Activated CD8-positive, alpha-beta memory T cell treated with anti-CD3 and anti-CD28 coated beads, Interleukin-2, amount 50 U/mL, for 1 hour (primary cell): Measurements from ENCODE around the gene LIMD2.
"Not testable (repeated sequence)": the region's sequence is repeated elsewhere in the genome, so short reads cannot be mapped to it uniquely, and the experiment has no call there.

Source experiments
- DNase-seq: peaks from one replicate; pipeline ENCODE4 v3.0.0-alpha.2; 2020; ENCODE audit errors: extremely low read depth

The LIMD2 gene

GRCh38 chr17:63699638-63700527 lies at the start of gene LIMD2:
Gene LIMD2, minus strand, starts transcription at chr17:63700125. Its CDS starts 827 bp downstream, at chr17:63699298.
- DNase-seq: peak; percentile 58

DNA sequence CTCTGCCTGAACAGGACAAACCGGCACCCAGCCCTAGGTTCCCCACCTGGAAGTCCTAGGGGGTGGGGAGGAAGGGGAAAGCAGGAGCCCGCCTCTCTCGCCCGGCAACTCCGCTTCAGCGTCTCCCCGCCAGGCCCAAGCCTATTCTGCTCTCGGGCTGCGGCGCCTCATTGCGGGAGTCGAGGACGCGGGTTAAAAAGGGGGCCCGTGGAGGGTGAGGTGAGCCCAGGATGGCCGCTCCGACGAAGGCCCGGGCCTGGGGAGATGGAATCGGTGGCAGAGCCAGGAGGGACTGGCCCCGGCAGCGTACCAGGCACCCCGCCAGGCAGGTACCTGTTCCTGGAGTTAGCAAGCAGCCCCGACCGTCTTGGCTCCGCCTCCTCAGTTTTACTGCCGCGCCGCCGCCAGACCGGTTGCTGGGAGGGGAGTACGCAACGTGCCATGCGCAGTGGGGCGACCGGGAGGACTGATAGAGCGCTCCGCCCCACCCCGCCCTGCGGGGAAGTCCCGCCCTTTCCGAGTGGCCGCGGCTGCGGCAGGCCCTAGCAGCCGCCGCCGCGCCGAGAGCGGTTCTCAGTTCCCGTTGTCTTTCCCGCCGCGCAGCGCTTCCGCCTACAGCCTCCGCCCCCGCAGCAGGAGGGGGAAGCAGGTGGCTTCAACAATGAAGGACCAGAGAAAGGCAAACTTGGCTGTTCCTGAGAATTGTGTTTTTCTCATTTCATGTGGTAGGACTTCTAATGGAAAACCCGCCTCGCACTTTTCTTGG lies 41.7 kb upstream of the LIMD2 start, which contains the start of gene STRADA:
Gene STRADA (minus strand): TSS at position 392 of the 766 bp plus-strand sequence. CDS start 13,430 bp downstream, outside the sequence.
- DNase-seq: peak; percentile 97

DNA sequence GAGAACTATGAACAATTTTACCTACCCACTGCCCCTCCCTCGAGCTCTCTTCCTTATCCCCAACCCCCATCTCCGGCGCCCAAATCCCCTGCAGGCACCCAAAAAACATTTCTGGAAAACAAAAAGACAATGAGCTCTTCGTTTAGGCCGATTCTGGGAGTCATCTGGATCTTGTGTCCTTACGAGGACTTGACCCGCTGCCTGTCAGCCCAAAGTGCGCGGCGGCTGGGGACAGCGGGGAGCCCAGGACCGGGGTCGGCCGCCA lies 41.1 kb upstream of the LIMD2 start:
- DNase-seq: no peak

DNA sequence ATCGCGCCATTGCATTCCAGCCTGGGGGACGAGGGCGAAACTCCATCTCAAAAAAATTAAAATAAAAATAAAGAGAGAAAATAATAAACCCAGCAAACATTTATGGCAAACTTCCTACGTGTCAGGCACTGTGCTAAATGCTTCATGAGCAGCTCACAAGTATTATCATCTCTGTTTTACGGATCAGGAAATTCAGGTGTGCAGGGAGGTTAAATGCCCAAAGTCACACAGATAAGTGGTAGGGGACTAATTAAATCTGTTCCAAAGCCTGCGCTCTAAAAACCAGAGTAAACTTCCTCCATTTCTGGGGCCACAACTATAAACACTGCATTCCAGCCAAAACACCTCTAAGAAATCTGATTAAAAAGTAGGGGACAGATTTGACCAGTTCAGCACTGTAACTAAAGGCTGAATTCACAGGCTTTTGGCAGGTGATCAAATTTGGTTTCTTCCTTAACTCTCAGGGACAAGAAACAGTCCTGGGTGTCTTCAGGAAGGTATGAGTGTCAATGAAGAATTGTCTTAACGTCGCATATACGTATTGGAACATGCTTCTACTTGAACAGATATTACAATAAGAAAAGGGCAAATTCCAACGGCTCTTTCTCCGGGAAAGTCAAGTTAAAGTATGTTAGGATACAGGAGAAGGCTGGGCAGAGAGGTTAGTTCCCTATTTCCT lies 40.7 kb upstream of the LIMD2 start:
- DNase-seq: no peak

DNA sequence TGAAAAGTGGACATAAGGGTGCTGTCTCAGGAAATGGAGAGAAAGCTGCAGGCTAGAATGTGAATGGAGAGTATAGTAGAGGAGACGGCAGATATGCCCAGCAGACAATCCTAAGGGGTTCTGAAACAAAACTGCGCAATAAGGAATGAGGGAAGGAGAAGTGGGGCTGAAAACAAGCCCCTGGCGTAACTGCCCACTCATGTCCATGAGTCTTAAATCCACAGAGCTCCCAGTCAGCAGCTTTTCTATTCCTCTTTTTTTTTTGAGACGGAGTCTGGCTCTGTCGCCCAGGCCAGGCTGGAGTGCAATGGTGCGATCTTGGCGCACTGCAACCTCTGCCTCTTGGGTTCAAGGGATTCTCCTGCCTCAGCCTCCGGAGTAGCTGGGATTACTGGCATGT lies 35.8 kb upstream of the LIMD2 start:
- DNase-seq: no peak

GRCh38 chr17:63722403-63722802 lies 22.5 kb upstream of the LIMD2 start:
- no peak for DNase-seq

DNA sequence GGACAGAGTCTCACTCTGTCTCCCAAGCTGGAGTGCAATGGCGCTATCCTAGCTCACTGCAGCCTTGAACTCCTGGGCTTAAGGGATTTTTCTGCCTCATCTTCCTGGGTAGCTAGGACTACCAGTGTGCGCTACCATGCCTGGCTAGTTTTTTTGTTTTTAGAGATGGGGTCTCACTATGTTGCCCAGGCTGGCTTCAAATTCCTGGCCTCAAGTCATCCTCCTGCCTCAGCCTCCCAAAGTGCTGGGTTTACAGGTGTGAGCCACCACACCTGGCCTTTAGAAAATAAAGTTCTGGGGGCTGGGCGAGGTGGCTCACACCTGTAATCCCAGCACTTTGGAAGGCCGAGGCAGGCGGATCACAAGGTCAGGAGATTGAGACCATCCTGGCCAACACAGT lies 20.3 kb upstream of the LIMD2 start:
- DNase-seq: not testable (repeated sequence)

GRCh38 chr17:63718988-63719387 lies 19.1 kb upstream of the LIMD2 start:
- no peak for DNase-seq

DNA sequence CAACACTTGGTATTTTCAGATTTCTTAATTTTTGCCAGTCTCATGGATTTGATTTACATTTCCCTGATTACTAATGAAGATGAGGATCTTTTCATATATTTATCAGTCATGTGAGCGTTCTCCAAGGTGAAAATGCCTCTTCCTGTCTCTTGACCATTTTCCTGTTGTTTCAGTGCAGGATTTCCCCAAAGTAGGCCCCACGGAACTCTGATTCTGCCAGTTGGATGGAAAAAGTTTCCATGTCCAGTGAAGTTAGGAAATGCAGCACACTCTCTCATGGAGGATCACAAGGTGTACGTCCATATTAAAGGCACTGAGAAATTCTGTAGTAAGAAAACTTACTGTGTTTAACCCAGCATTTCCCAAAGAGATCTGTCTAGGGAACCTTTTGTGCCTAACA lies 16.5 kb upstream of the LIMD2 start:
- no peak for DNase-seq

- DNase-seq: no peak
These were observed 14.8 kb upstream of the LIMD2 start for GRCh38 chr17:63714550-63715277.

GRCh38 chr17:63709110-63709509 lies 9.2 kb upstream of the LIMD2 start:
- no peak for DNase-seq

GRCh38 chr17:63707151-63707550 lies 7.2 kb upstream of the LIMD2 start:
- DNase-seq: no peak

GRCh38 chr17:63706336-63707082 lies 6.6 kb upstream of the LIMD2 start:
- DNase-seq: no peak

GRCh38 chr17:63705657-63706056 lies 5.7 kb upstream of the LIMD2 start:
- DNase-seq: no peak

- DNase-seq: no peak
These were observed 4.9 kb upstream of the LIMD2 start for GRCh38 chr17:63704836-63705235.

GRCh38 chr17:63704259-63704576 lies 4.3 kb upstream of the LIMD2 start:
- DNase-seq: no peak

GRCh38 chr17:63703556-63704258 lies 3.8 kb upstream of the LIMD2 start:
- no peak for DNase-seq

DNA sequence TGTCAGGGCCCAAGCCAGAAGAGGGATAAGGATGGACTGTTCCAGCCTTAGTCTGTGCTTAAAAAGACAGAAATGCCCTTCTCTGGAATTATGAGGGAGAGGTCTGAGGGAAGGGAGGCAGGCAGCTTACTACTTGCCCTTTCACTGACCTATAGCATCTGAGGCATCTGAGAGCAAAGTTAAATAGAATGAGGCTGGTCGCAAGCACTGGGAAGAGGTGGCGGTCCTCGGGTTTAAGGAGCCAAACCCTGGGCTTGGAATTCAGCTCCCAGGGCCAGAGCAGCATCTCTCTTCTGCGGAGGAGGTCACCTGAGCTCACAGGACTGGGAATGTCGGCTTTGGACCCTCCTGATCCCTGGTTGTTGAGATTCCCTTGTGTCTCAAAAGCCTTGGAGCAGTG lies 3.1 kb upstream of the LIMD2 start:
- no peak for DNase-seq

DNA sequence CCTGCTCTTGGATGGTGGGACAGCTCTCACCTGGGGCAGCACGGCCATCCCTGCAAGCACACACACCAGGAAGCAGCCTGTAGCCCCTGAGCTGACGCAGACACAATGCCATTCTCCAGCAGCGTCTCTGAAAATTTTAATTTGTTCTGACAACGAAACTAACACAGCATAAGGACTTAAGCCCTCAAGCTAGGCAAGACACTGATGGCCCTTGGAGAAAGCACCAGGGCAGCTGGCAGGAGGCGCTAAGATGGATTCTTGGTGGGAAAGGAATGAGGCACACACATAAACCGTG lies 2.7 kb upstream of the LIMD2 start:
- DNase-seq: no peak

DNA sequence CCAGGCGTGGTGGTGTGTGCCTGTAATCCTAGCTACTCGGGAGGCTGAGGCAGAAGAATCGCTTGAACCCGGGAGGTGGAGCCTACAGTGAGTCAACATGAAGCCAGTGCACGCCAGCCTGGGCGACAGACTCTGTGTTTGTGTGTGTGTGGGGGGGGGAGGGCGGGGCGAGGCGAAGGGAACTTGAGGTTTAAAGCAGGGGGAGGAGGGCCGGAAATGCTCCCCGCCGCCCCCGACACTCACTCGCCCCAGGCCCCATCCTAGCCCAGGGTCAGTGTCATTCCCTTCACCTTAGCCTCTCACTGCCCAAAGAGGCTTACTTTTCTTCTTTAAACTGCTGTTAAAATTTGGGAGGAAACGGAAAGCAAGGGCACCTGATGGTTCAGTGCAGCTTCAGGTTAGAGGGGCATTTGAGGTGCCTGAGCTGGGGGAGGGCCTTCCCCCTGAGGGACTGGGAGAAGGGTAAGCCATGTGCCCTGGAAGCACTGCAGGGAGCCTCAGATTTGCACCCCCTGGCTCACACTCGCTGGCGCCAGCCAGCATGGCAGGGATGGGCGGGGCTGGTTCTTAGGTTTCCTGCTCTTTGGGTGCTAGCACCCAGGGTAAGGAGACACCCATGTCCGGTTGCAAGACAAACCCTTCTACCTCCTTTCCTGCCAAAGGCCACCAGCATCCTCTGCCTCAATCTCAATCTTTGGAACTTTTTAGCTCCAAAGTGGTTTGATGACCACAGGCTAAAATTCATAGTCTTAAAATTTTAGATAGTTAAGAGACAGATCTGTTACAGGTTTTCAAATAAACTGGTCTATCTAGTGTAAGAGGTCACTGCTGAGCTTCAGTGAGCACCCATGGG lies 2.2 kb upstream of the LIMD2 start:
- no peak for DNase-seq
